ENCODE data around the gene UQCR10.

DNA sequence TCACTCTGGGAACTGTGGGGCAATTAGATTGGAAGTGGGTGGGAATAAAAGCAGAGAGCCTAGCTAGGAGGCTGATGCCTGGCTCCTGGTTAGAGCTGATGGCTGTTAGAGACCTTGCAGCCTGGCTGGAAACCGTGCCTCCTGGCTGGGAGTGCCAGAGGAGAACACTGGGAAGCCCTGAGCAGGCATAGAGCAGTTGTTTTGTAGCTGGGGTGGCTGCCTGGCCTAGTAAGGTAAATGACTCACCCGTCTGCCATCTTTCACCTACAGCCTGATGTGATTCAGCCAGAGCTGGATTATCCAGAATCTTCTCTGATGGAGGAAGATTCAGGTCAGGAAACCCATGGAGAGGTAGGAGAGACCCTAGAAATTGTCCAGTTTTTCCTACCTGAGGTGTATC is 6.1 kb downstream of the UQCR10 start:
- TF ChIP-seq TAF1 (IDR thresholded peaks at IDR 0.05; ENCODE audit: low read depth): no peak
- no peak for TF ChIP-seq NFIC (IDR thresholded peaks at IDR 0.05)
- TF ChIP-seq FOXM1 (IDR thresholded peaks at IDR 0.05; ENCODE audit: borderline replicate concordance, low read depth): no peak
- no peak for TF ChIP-seq YY1 (IDR thresholded peaks at IDR 0.05; ENCODE audit: low read depth)
- TF ChIP-seq, protein P1, sequence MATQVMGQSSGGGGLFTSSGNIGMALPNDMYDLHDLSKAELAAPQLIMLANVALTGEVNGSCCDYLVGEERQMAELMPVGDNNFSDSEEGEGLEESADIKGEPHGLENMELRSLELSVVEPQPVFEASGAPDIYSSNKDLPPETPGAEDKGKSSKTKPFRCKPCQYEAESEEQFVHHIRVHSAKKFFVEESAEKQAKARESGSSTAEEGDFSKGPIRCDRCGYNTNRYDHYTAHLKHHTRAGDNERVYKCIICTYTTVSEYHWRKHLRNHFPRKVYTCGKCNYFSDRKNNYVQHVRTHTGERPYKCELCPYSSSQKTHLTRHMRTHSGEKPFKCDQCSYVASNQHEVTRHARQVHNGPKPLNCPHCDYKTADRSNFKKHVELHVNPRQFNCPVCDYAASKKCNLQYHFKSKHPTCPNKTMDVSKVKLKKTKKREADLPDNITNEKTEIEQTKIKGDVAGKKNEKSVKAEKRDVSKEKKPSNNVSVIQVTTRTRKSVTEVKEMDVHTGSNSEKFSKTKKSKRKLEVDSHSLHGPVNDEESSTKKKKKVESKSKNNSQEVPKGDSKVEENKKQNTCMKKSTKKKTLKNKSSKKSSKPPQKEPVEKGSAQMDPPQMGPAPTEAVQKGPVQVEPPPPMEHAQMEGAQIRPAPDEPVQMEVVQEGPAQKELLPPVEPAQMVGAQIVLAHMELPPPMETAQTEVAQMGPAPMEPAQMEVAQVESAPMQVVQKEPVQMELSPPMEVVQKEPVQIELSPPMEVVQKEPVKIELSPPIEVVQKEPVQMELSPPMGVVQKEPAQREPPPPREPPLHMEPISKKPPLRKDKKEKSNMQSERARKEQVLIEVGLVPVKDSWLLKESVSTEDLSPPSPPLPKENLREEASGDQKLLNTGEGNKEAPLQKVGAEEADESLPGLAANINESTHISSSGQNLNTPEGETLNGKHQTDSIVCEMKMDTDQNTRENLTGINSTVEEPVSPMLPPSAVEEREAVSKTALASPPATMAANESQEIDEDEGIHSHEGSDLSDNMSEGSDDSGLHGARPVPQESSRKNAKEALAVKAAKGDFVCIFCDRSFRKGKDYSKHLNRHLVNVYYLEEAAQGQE (IDR thresholded peaks at IDR 0.05; ENCODE audit: low read depth): no peak
- TF ChIP-seq CEBPB (IDR thresholded peaks at IDR 0.05): no peak
